PC-3 (cell line): Measurements from ENCODE around the gene ASF1B.

Experiments used
- EZH2phosphoT487 ChIP-seq: fragments of 300-600 bp; sonication (generic); IDR thresholded peaks from 2 replicates; pipeline ENCODE4 v1.6.1; 2018; ENCODE audit warnings: mild to moderate bottlenecking, antibody characterized with exemption, low read length, borderline replicate concordance
- TF ChIP-seq, protein P1 (sequence below): fragments of 300-600 bp; sonication (generic); conservative IDR thresholded peaks from 2 replicates; pipeline ENCODE4 v1.5.1; 2017; ENCODE audit warnings: antibody characterized with exemption, low read depth, mild to moderate bottlenecking, low read length

DNA sequence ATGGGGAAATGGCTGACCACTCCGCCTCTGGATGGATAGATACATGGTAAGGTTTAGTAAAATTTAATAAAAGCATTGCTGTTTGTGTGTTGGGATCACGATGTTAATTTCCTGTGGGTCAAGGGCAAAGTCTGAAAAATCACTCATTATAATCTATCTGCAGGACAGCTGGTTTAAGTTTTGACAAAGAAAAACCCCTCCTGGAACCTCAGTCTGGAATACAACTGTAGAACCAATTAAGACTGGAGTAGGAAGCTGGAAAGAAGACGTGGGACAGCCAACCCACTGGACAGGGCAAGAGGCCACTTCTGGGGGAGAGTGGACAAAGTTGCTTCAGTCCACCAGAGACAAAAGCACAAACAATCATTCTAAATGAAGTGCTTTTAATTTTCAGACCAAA, 17.2 kb downstream of the ASF1B start:
- TF ChIP-seq EZH2phosphoT487, result no peak
- TF ChIP-seq, protein P1, sequence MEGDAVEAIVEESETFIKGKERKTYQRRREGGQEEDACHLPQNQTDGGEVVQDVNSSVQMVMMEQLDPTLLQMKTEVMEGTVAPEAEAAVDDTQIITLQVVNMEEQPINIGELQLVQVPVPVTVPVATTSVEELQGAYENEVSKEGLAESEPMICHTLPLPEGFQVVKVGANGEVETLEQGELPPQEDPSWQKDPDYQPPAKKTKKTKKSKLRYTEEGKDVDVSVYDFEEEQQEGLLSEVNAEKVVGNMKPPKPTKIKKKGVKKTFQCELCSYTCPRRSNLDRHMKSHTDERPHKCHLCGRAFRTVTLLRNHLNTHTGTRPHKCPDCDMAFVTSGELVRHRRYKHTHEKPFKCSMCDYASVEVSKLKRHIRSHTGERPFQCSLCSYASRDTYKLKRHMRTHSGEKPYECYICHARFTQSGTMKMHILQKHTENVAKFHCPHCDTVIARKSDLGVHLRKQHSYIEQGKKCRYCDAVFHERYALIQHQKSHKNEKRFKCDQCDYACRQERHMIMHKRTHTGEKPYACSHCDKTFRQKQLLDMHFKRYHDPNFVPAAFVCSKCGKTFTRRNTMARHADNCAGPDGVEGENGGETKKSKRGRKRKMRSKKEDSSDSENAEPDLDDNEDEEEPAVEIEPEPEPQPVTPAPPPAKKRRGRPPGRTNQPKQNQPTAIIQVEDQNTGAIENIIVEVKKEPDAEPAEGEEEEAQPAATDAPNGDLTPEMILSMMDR, result no peak
